Kidney (tissue), 14 donors: ENCODE data around the gene STRN. TPM values are rescaled to one million over a fixed set of nuclear protein-coding genes. Genes with fewer than 3 reads are reported as not detected.
"Not testable (repeated sequence)": the region's sequence is repeated elsewhere in the genome, so short reads cannot be mapped to it uniquely, and the experiment has no call there.

ENCODE experiments used
- DNase-seq, 5 donors: peaks; one replicate each; pipeline ENCODE4 v3.0.0-alpha.2; 2013 to 2020
- FAIRE-seq: peaks from 2 replicates; lab custom pipeline; 2012; peaks lifted over from hg19 to GRCh38; lab: Jason Lieb, UNC
- H3K27ac ChIP-seq, 2 donors: one replicate each; pipeline ENCODE4 v1.7.0; 2013; ENCODE audit warnings: low read depth in 2 of 2, low read length in 2 of 2, inconsistent platforms in 1 of 2
- H3K27me3 ChIP-seq: one replicate; pipeline ENCODE4 v1.7.1; 2013; ENCODE audit warnings: low read length, inconsistent platforms; ENCODE audit not compliant: control insufficient read depth, insufficient read depth
- H3K36me3 ChIP-seq, 3 donors: one replicate each; pipeline versions ENCODE4 v1.7.0 to v1.7.1; 2013; ENCODE audit warnings: low read length in 3 of 3, control low read depth in 1 of 3, inconsistent platforms in 1 of 3; ENCODE audit not compliant: insufficient read depth in 3 of 3, control insufficient read depth in 2 of 3
- H3K4me1 ChIP-seq, 3 donors: one replicate each; pipeline versions ENCODE4 v1.7.0 to v1.7.1; 2013; ENCODE audit warnings: low read length in 3 of 3, inconsistent platforms in 1 of 3, low read depth in 1 of 3; ENCODE audit not compliant: control insufficient read depth in 2 of 3, insufficient read depth in 2 of 3
- H3K4me3 ChIP-seq, 3 donors: one replicate each; pipeline versions ENCODE4 v1.7.0 to v1.8.1; 2013; ENCODE audit warnings: low read length in 3 of 3, control low read depth in 1 of 3, inconsistent platforms in 1 of 3
- H3K9ac ChIP-seq, 3 donors: one replicate each; pipeline versions ENCODE4 v1.7.0 to v1.7.1; 2013; ENCODE audit warnings: low read length in 3 of 3, control low read depth in 1 of 3, inconsistent platforms in 1 of 3
- H3K9me3 ChIP-seq, 3 donors: one replicate each; pipeline versions ENCODE4 v1.7.0 to v1.7.1; 2013; ENCODE audit warnings: low read length in 3 of 3, control low read depth in 1 of 3, inconsistent platforms in 1 of 3; ENCODE audit not compliant: control insufficient read depth in 2 of 3, insufficient read depth in 1 of 3
- intact Hi-C: fragments of 100-400 bp; cut with DNase I; formaldehyde crosslinking; loops from one replicate; pipeline ENCODE4 v1.11.1; 2022
- polyA plus RNA-seq: library from polyadenylated mRNA; stranded (reverse); fragments of 350-450 nt; fragmentation: Illumina TruSeq; extraction: RNeasy Lipid Tissue Mini Kit (QIAGEN cat#74804); gene quantifications from one replicate; pipeline ENCODE4 v1.2.3, GENCODE V29; 2014; ENCODE audit warnings: low read depth, low replicate concordance; ENCODE audit not compliant: insufficient read depth
- total RNA-seq: library from RNA; stranded (reverse); fragmentation: NEBNext Ultra II Directional; extraction: Animal tissue kit (Norgen Biotek cat#: 25700); gene quantifications from one replicate; pipeline ENCODE4 v1.2.1, GENCODE V29; 2021
- TF ChIP-seq, protein P1 (sequence below): IDR thresholded peaks from 3 replicates; pipeline ENCODE4 v1.5.1; 2012; ENCODE audit warnings: mild to moderate bottlenecking, moderate library complexity, borderline replicate concordance; ENCODE audit not compliant: insufficient read depth; ENCODE audit errors: extremely low read depth
- donor health status: control.
- donor health status: control.
- donor health status: control.
- donor health status: control.
- donor health status: control.
- donor health status: DM: yes; HTN: yes; CAD: no.
- donor health status: Normal renal cell carcinoma (clear cell type).

Gene STRN
- total and polyA plus RNA-seq, 2 donors from 2014 or later: 3.7 to 42.7 TPM

DNA sequence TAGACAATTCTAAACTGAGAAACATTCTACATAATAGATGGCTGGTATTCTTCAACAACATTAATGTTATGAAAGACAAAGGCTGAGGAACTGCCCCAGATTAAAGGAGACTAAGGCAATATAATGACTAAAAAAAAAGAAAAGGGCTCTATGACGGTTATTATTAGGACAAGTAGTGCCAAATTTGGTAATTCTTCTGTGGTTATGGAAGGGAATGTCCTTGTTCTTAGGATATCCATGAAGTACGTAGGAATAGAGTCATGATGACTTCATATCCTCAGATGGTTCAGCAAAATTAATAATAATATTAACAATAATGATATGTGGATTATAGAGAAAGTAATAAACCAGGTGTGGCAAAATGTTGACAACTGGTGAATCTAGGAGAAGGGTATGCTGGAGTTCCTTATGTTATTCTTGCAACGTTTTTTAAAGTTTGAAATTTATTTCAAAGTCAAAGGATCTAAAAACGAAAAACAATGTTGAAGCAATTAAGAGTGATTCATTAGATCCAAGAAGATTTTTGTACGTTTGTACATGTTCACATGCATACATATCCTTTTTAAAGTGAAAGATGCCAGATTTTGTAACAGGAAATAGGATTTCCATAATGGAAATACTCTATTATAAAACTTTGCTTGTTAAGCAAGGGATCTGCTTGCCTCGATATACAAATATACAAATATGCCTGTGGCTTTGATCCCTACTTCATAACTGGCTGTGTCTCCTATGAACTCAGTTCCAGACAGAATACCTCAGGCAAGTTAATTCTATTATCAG is 27.7 kb upstream of the STRN start:
- Histone ChIP-seq H3K9me3 (no peaks in the 10 kb centered on the region), H3K4me3 (no peak overlapping the region), H3K9ac (no peak overlapping the region), H3K4me1 (no peaks in the 10 kb centered on the region), H3K36me3 (peaks cover 1 to 3% (median 2%) of the 10 kb centered on the region in 3 donors), H3K27me3 (no peaks in the 10 kb centered on the region), H3K27ac (no peak overlapping the region)
- no peak for FAIRE-seq
- TF ChIP-seq, protein P1, sequence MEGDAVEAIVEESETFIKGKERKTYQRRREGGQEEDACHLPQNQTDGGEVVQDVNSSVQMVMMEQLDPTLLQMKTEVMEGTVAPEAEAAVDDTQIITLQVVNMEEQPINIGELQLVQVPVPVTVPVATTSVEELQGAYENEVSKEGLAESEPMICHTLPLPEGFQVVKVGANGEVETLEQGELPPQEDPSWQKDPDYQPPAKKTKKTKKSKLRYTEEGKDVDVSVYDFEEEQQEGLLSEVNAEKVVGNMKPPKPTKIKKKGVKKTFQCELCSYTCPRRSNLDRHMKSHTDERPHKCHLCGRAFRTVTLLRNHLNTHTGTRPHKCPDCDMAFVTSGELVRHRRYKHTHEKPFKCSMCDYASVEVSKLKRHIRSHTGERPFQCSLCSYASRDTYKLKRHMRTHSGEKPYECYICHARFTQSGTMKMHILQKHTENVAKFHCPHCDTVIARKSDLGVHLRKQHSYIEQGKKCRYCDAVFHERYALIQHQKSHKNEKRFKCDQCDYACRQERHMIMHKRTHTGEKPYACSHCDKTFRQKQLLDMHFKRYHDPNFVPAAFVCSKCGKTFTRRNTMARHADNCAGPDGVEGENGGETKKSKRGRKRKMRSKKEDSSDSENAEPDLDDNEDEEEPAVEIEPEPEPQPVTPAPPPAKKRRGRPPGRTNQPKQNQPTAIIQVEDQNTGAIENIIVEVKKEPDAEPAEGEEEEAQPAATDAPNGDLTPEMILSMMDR: no peak
- intact Hi-C loops: no loop called here
- DNase-seq: no peak

DNA sequence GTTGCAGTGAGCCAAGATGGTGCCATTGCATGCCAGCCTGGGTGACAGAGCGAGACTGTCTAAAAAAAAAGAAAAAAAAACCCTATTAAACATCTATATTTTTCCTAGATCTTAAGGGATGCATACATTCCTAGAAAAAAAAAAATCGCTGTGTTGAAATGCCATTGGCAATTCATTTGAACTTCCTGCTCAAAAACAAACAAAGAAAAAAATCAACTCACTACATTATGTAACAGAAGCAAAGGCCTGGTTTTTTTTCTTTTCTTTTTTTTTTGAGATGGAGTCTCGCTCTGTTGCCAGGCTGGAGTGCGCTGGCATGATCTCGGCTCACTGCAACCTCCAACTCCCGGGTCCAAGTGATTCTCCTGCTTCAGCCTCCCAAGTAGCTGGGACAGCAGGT is 21.7 kb upstream of the STRN start:
- Histone ChIP-seq H3K9ac (no peak overlapping the region), H3K27ac (no peak overlapping the region), H3K4me3 (no peak overlapping the region), H3K36me3 (peaks cover 0 to 6% (median 0%) of the 10 kb centered on the region in 3 donors), H3K4me1 (no peaks in the 10 kb centered on the region), H3K27me3 (no peaks in the 10 kb centered on the region), H3K9me3 (no peaks in the 10 kb centered on the region)
- DNase-seq (no peak), FAIRE-seq (no peak)
- TF ChIP-seq, protein P1: no peak
- intact Hi-C loops: no loop called here

DNA sequence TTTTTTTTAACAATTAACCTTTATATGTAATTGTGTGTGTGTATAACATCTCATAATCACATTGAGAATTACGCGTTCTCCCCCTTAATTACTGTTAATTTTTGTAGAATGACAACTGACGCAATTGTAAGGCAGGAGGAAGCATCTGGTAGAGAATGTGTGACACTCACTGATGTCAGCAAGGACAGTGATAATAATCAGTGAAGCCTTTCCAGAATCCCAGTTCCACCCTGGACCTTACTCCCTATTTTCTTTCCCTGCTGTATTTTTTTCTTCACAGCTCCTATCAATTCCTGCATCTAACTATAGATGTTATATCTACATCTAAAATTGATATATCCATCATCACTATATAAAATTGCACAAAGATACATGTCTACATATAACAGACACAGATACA is 16.1 kb upstream of the STRN start:
- H3K27me3 ChIP-seq: no peaks in the 10 kb centered on the region
- no peaks in the 10 kb centered on the region for H3K4me1 ChIP-seq
- no peak for FAIRE-seq
- no peak overlapping the region for H3K9ac ChIP-seq
- intact Hi-C loops: no loop called here
- no peaks in the 10 kb centered on the region for H3K9me3 ChIP-seq
- no peaks in the 10 kb centered on the region for H3K36me3 ChIP-seq
- TF ChIP-seq, protein P1: no peak
- DNase-seq: no peak
- no peak overlapping the region for H3K4me3 ChIP-seq
- H3K27ac ChIP-seq: no peak overlapping the region

DNA sequence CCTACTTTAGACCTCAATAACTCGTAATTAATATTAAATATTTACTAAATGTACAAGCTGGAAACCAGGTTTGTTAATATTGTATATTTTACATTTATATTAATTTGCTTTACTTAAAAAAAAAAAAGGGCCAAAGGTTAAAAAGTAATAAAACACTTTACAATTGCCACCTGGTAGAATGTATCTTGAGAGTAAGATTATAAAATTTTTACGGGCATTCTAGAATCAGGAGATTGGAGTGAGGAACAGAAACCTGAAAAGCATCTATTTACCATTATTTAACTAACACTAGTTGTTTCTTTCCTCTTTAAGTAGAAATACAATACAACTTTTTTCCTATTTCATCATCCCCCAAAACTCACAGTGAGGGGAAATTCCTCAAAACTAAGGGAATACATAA is 15.6 kb upstream of the STRN start:
- no peak overlapping the region for H3K9ac ChIP-seq

DNA sequence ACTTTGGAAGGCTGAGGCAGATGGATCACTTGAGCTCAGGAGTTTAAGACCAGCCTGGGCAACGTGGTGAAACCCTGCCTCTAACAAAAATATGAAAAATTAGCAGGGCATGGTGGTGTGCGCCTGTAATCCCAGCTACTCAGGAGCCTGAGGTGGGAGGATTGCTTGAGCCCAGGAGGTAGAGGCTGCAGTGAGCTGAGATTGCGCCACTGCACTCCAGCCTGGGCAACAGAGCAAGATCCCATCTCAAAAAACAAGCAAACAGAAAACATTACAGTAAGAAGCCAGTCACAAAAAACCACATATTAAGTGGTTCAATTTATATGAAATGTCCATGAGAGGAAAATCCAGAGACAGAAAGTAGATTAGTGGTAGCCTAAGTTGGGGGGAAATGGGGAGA is 12.7 kb upstream of the STRN start:
- H3K27ac ChIP-seq, H3K9ac ChIP-seq, DNase-seq, H3K4me1 ChIP-seq, H3K9me3 ChIP-seq, FAIRE-seq, H3K4me3 ChIP-seq, H3K27me3 ChIP-seq, H3K36me3 ChIP-seq, intact Hi-C loops: not testable (repeated sequence)

More for the DNA sequence above, 15.6 kb upstream of the STRN start:
- intact Hi-C loops: no loop called here
- Histone ChIP-seq H3K9me3 (no peaks in the 10 kb centered on the region), H3K27me3 (no peaks in the 10 kb centered on the region), H3K4me3 (no peak overlapping the region), H3K27ac (no peak overlapping the region), H3K36me3 (no peaks in the 10 kb centered on the region), H3K4me1 (no peaks in the 10 kb centered on the region)
- FAIRE-seq (no peak), DNase-seq (no peak)
- TF ChIP-seq, protein P1: no peak
